Aorta (tissue), 5 donors: ENCODE results near the gene GALNT10. TPM values are rescaled to one million over a fixed set of nuclear protein-coding genes. Genes with fewer than 3 reads are reported as not detected.

Experiments used
- ATAC-seq: fragments of 200-7000 bp; cut with Tn5 transposase; one replicate; pipeline ENCODE4 v1.9.1; 2022; ENCODE audit warnings: moderate library complexity; ENCODE audit not compliant: low FRiP score
- DNase-seq, 2 donors: peaks; one replicate each; pipeline ENCODE4 v3.0.0-alpha.2; 2020
- H3K27ac ChIP-seq, 2 donors: one replicate each; pipeline ENCODE4 v1.5.1; 2013; ENCODE audit warnings: low read length in 2 of 2, mild to moderate bottlenecking in 2 of 2, moderate library complexity in 2 of 2, control low read depth in 1 of 2, inconsistent platforms in 1 of 2, low read depth in 1 of 2
- H3K27me3 ChIP-seq, 2 donors: one replicate each; pipeline ENCODE4 v1.6.1; 2013; ENCODE audit warnings: control low read depth in 1 of 2, low read length in 1 of 2, mild to moderate bottlenecking in 1 of 2, moderate library complexity in 1 of 2; ENCODE audit not compliant: insufficient read depth in 2 of 2, control insufficient read depth in 1 of 2
- H3K36me3 ChIP-seq, 2 donors: one replicate each; pipeline ENCODE4 v1.6.1; 2013; ENCODE audit warnings: control low read depth in 1 of 2, low read length in 1 of 2, mild to moderate bottlenecking in 1 of 2; ENCODE audit not compliant: insufficient read depth in 2 of 2, control insufficient read depth in 1 of 2
- H3K4me1 ChIP-seq, 2 donors: one replicate each; pipeline ENCODE4 v1.6.1; 2013; ENCODE audit warnings: low read length in 2 of 2, control low read depth in 1 of 2, mild to moderate bottlenecking in 1 of 2, moderate library complexity in 1 of 2; ENCODE audit not compliant: insufficient read depth in 2 of 2, control insufficient read depth in 1 of 2
- H3K4me3 ChIP-seq, 2 donors: one replicate each; pipeline ENCODE4 v1.5.1; 2013; ENCODE audit warnings: low read length in 2 of 2, control low read depth in 1 of 2, mild to moderate bottlenecking in 1 of 2
- H3K9me3 ChIP-seq: one replicate; pipeline ENCODE4 v1.6.1; 2013; ENCODE audit warnings: mild to moderate bottlenecking, low read length; ENCODE audit not compliant: control insufficient read depth
- WGBS, 2 donors: extraction: QIAGEN DNeasy Blood & Tissue Kit; methylation state at CpG; one replicate each; pipeline ENCODE4 v1.1.7; 2013; 5-methylcytosine and 5-hydroxymethylcytosine counted together
- intact Hi-C, 2 donors: fragments of 100-400 bp; cut with DNase I; formaldehyde crosslinking; loops; one replicate each; pipeline versions ENCODE4 v1.14.2 to v1.15.0; 2022
- polyA plus RNA-seq, 2 donors: library from polyadenylated mRNA; stranded (reverse); fragments of 200-250 nt; gene quantifications; one replicate each; pipeline ENCODE4 v1.2.3, GENCODE V29; 2013
- total RNA-seq, 2 donors: library from RNA; stranded (reverse); fragmentation: NEBNext Ultra II Directional; extraction: Animal tissue kit (Norgen Biotek cat#: 25700); gene quantifications; one replicate each; pipeline ENCODE4 v1.2.1, GENCODE V29; 2021
- donor health status: healthy with polysubstance abuse.
- donor health status: Bipolar disorder and iron deficiency.
- donor health status: DM: no; HTN: no; CAD: no.
- donor health status: DM: no; HTN: no; CAD: no.
- donor health status: DM: yes; HTN: yes; CAD: no.

Gene GALNT10
- total and polyA plus RNA-seq, 4 donors, result 9.1 to 44.2 (median 26.7) TPM

DNA sequence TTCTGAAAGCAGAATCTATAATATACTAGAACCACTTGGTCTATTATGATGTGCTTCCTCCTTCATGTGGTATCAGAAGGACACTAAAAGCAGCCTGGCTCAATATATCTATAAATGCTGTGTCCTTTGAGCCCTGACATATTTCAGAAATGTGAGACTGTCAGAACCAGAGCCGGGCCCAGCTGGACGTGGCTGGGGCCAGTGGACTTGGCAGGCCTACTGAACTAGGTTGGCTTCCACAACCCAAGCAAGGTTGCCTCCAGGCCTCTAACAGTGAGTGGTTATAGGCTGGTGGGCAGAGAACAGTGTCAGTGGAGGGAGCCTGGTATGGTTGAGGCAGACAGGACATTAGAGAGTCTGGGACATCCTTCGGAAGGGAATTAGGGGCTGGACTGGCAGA lies 78.9 kb downstream of the GALNT10 start:
- no peak for DNase-seq
- no peaks in the 10 kb centered on the region for H3K27me3 ChIP-seq
- ATAC-seq, result no peak
- H3K9me3 ChIP-seq, result no peaks in the 10 kb centered on the region
- no peak overlapping the region for H3K27ac ChIP-seq
- H3K4me3 ChIP-seq, result no peak overlapping the region
- no peaks in the 10 kb centered on the region for H3K36me3 ChIP-seq
- 91 to 95% methylated on average over 3 of the region's 3 CpGs for WGBS, 2 donors
- intact Hi-C loops, result no loop called here
- H3K4me1 ChIP-seq, result peaks cover 0 to 4% of the 10 kb centered on the region in 2 donors

DNA sequence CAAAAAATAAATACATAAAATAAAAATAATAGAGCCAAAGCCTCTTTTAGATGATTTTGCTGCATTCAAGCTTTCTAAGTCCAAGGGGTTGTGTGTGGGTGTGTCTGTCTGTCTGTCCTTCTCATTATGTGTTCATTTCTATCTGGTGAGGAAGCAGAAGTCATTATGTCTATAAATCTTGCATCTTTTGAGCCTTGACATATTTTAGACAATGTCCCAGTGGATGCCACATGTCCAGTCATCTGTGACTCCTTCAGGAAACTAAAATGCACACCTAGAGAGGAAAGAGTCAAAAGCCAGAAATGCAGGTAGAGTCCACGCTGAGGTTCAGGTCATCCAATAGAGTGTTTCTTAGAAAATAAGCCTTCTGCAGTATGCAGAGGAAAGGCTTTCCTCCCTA lies 80.9 kb downstream of the GALNT10 start:
- Histone ChIP-seq H3K4me1 (peaks cover 0 to 4% of the 10 kb centered on the region in 2 donors), H3K27ac (no peak overlapping the region), H3K36me3 (no peaks in the 10 kb centered on the region), H3K9me3 (no peaks in the 10 kb centered on the region), H3K4me3 (no peak overlapping the region), H3K27me3 (no peaks in the 10 kb centered on the region)
- 81 to 97% methylated on average over 1 of the region's 1 CpG for WGBS, 2 donors
- ATAC-seq, result no peak
- no peak for DNase-seq
- intact Hi-C loops, result no loop called here

DNA sequence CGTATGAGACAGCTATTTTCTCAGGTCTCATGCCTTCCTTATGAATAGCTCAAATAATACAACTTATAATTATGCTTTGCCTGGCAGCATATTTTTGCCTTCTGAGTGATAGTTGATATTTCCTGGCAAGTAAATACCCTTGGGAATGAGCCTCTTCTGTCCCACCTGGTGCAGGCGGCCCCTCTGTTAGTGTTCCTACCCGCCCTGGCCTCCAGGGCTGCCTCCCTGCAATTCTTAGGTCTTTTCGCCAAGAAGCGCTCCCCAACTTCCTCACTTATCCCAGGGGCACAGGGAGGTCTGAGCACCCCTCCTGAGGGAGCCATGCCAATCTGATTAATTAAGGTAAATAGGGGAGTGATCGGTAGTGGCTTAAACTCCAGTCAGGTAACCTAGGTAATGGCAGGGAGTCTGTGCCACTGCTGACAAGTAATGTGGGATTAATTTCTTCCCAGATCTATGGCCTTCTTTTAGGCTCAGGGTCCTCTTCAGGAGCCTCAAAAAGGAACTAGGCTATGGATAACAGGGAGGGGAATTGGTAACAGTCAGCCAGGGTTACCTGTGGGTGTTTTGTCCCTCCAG lies 81.5 kb downstream of the GALNT10 start:
- no peak for DNase-seq
- ATAC-seq, result no peak
- Histone ChIP-seq H3K4me3 (no peak overlapping the region), H3K27ac (no peak overlapping the region), H3K36me3 (no peaks in the 10 kb centered on the region), H3K4me1 (peaks cover 0 to 4% of the 10 kb centered on the region in 2 donors), H3K27me3 (no peaks in the 10 kb centered on the region), H3K9me3 (no peaks in the 10 kb centered on the region)
- intact Hi-C loops, result no loop called here
- WGBS, 2 donors, result 95 to 96% methylated on average over 6 of the region's 6 CpGs

DNA sequence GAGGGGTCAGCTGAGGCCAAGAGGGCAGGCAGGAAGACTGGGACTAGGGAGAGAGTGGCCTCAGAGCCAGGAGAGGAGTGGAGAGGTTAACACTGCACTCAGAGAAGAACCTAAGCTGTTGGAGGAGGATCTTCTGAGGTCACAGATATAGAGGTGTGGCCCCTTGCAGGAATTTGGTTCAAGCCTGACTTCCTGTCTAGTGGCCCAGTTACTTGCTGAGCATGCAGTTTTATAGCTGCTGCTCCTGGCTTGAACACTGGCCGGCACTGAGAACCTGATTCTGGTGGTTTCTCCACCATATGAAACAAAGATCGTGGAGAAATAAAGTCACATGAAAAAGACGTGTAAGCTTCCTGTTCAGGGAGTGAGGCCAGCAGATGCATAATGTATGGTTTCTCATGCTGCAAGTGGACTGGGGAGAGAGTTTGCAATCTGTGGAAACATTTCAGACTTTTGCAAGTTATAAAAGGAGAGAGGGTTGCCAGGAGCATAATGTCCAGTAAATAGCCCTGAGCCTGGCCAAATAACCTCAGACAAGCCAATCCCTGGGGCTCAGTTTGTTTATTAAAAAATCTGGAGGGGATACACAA lies 82.6 kb downstream of the GALNT10 start:
- ATAC-seq (peak; percentile 49), DNase-seq (peak in 1 of 2 donors; percentile 54)
- WGBS, 2 donors, result 45 to 47% methylated on average over 3 of the region's 3 CpGs
- Histone ChIP-seq H3K4me1 (peaks cover 0 to 5% of the 10 kb centered on the region in 2 donors), H3K27me3 (no peaks in the 10 kb centered on the region), H3K27ac (no peak overlapping the region), H3K36me3 (no peaks in the 10 kb centered on the region), H3K9me3 (no peaks in the 10 kb centered on the region), H3K4me3 (no peak overlapping the region)
- intact Hi-C loops, result no loop called here

DNA sequence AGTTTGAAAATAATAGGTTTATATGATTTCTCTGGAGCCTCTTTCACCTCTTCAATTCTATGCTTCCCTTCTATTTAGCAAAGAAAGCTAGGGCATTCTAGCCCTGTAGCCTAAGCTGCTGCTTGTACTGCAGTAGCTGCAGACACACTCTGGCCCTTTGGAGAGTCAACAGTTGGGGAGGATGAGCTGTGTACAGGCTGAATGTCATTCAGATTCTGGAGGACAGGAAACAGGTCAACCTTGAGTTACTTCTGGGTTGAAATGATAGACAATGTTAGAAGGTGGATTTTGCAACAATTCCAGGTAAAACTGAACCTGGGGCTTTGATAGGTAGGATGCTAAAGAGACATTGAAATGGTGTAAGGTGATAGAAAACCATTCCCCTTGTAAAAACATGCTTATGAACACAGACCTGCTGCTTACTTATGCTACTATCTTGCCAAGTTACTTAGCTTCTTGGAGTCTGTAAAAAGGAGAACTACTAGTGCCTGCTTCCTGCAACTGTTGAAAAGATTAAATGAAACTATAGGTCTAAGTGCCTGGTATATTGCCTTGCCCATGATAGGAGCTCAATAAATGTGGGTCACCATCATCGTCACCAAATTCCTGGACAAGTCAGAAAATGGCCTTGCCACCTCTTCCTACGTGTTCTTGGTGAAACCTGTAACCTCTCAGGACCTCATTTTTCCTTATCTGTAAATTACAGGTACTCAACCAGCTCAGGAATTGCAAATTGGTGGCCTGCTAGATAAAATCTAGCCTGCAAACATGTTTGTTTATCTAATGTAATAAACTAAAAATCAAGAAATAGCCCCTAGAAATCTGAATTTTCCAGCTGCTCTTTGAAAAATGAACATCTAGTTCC lies 83.7 kb downstream of the GALNT10 start:
- intact Hi-C loops, result no loop called here
- 95 to 96% methylated on average over 2 of the region's 2 CpGs for WGBS, 2 donors
- peak; percentile 17 for ATAC-seq
- Histone ChIP-seq H3K4me1 (peaks cover 0 to 5% of the 10 kb centered on the region in 2 donors), H3K9me3 (no peaks in the 10 kb centered on the region), H3K27me3 (no peaks in the 10 kb centered on the region), H3K36me3 (no peaks in the 10 kb centered on the region), H3K4me3 (no peak overlapping the region), H3K27ac (no peak overlapping the region)
- DNase-seq, result no peak

DNA sequence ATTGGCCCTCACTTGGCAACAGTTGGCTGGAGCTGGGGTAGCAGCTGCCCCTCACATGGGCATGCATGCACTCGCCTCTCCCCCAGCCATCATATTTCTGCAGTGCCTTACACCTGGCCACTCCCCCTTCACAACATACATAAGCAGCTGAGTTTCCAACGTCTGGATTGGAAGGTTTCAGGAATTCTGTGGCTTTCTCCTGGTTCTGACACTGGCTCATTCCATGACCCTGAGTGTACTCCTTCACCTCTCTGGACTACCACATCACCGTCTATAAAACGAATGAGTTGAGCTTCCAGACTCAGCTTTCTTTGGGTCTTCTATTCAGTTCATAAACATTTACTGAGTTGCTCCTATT lies 84.3 kb downstream of the GALNT10 start:
- no peak overlapping the region for H3K27ac ChIP-seq
- no peaks in the 10 kb centered on the region for H3K27me3 ChIP-seq
- intact Hi-C loops, result no loop called here
- ATAC-seq, result no peak
- DNase-seq, result no peak
- peaks cover 0 to 5% of the 10 kb centered on the region in 2 donors for H3K4me1 ChIP-seq
- H3K36me3 ChIP-seq, result no peaks in the 10 kb centered on the region
- no peaks in the 10 kb centered on the region for H3K9me3 ChIP-seq
- H3K4me3 ChIP-seq, result no peak overlapping the region
- WGBS, 2 donors, result 61 to 72% methylated on average over 4 of the region's 4 CpGs

DNA sequence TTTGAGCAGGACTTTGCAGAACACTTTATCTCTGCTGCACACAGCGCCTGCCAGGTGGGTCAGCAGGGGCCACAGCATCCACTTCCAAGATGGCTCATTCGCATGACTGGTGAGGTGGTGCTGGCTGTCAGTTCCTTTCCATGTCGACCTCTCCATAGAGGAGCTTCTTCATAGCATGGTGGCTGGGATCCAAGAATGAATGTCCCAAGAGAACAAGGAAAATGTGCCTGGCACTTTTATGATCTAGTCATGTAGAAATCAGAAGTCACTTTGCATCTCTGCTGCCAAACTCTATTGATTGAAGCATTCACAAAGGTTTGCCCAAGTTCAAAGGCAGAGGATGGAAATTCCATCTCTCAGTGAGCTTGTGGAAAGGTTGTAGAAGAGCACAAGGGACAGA lies 85.0 kb downstream of the GALNT10 start:
- DNase-seq (no peak), ATAC-seq (no peak)
- intact Hi-C loops, result no loop called here
- Histone ChIP-seq H3K4me3 (no peak overlapping the region), H3K36me3 (no peaks in the 10 kb centered on the region), H3K27me3 (no peaks in the 10 kb centered on the region), H3K4me1 (peaks cover 0 to 5% of the 10 kb centered on the region in 2 donors), H3K9me3 (no peaks in the 10 kb centered on the region), H3K27ac (no peak overlapping the region)
- 94 to 97% methylated on average over 3 of the region's 3 CpGs for WGBS, 2 donors

DNA sequence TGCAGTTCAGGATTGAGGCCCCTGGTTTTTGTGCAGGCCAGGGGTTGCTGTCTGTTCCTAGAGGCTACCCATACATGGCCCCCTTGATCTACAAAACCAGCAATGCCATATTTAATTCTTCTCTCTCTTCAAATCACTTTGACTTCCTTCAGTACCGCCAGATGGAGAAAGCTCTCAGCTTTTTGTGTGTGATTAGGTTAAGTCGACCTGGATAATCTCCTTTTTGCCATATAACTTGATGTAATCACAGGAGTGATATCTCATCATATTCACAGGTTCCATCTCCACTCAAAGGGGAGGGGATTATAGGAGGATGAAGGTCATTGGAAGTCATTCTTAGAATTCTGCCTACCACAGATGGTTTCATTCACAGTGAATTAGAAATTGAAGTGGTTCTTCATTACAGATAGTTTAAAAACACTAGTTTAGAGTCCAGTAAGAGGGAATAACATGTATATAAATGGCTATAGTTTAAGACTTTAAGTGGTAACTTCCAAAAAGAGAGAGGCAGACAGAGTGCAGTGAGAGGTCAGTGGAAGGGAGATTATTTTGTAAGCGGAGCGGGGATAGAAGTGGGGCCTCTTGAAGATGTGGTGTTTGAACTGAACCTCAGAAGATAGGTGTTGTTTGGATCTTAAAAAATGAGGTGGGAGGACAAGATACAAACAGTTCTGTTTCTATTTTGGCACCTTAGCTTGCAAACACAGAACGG lies 85.9 kb downstream of the GALNT10 start:
- ATAC-seq (no peak), DNase-seq (no peak)
- Histone ChIP-seq H3K9me3 (no peaks in the 10 kb centered on the region), H3K27ac (no peak overlapping the region), H3K36me3 (no peaks in the 10 kb centered on the region), H3K4me1 (peaks cover 0 to 5% of the 10 kb centered on the region in 2 donors), H3K27me3 (no peaks in the 10 kb centered on the region), H3K4me3 (no peak overlapping the region)
- WGBS, 2 donors, result 75 to 81% methylated on average over 5 of the region's 5 CpGs
- intact Hi-C loops, result no loop called here
